ENCODE data around the gene RHCE.
"Not testable (repeated sequence)": the region's sequence is repeated elsewhere in the genome, so short reads cannot be mapped to it uniquely, and the experiment has no call there.

RHCE gene

DNA sequence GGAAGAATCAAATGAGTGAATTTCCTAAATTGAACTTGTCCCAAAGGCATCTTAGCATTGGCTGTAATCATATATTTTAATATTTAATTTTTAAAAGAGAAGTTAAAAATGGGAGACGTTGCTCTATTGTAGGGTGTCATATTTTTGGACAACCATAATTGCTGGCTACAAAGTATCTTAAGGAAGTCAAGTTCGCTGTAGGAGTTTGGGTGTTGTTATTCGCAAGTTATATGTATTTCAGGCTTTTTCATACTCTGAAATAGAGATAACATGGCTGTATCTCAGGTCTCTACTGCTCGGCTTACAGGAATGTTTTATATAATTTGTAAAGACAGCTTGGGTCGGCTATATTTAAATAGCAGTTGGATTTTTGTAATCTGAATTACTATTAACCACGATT, 81.6 kb downstream of the RHCE start:
- DNase-seq, result no peak

DNA sequence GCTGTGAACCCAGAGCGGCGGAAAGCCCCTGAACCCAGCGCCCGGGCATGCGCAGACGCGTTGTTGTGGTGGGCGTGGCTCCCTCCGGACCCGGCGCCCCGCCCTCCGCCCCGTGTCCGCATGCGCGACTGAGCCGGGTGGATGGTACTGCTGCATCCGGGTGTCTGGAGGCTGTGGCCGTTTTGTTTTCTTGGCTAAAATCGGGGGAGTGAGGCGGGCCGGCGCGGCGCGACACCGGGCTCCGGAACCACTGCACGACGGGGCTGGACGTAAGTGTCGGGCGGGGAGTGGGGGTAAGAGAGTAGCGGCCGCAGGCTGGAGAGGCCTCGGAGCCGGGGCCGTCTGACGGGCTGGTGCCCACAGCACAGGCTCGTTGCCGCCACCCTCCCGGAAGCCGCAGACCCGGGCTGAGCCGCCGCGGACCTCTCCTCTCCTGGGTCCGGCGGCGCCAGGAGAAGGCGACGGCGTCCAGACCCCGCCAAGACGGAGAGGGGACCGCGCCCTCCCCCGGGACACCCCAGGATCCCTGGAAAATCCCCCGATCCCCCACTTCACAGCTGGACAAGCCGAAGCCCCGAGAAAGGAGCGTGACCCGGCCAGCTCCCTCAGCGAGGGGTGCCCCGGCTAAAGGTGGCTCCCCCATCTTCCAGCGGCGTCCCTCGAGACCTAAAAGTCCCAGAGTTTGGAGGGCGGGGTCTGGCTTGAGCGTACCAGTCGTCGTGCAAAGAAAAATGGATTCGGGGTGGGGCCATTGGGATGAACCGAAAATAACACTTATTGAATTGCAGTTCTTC, 82.2 kb downstream of the RHCE start, which contains the start of gene TMEM50A:
TSS of gene TMEM50A (plus strand) at position 147 of the 794 bp plus-strand sequence. CDS start 2,153 bp downstream, outside the sequence.
- DNase-seq, result peak; percentile 90

DNA sequence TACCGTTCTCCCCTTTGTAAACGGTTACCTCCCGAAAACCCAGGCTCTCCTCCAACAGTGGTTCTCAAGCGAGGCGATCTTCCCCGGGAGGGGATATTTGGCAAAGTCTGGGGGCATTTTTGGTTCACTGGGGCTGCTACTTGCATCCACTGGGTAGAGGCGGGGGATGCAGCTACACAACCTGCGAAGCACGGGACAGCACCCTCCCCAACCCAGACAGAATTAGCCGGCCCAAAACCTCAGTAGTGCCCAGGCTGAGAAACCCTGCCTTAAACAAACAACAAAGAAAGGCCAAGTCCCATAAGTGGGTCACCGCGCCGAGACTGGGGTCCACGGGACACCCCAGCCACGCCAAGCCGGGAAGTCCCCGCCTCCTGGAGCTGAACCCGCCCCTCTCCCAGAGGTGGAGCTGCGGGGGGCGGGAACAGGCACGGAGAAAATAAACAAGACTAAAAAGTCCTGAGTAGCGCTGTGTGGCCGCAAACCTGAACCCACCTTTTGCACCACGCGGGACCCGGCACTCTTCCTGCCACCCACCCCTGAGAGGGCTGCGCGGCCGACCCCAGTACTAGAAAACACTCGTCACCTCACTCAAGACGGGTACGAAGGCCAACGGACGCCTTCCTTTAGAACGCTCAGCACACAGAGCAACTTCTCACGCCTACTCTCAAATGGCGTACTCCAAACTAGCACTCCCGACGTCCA, 83.0 kb downstream of the RHCE start:
- DNase-seq, result not testable (repeated sequence)

DNA sequence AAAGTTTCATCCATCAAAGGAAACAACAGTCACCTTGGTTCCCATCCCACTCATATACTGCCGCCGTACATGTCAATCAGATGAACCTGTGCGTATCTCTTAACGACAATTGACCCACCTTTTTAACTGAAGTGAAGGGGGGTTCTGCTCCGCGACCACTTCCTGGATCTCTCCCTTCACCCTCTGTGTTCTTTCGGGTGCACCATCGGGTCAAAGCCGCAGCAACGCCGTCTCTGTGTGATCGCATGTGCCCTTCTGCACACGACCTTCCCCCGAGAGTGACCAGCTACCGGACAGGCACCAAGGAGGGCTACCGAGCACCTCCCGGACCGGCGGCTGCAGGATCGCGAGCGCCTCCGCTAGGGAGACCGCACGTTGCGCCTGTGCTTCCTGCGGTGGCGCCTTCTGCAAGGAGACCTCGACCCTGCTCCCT, 83.7 kb downstream of the RHCE start:
- not testable (repeated sequence) for DNase-seq

DNA sequence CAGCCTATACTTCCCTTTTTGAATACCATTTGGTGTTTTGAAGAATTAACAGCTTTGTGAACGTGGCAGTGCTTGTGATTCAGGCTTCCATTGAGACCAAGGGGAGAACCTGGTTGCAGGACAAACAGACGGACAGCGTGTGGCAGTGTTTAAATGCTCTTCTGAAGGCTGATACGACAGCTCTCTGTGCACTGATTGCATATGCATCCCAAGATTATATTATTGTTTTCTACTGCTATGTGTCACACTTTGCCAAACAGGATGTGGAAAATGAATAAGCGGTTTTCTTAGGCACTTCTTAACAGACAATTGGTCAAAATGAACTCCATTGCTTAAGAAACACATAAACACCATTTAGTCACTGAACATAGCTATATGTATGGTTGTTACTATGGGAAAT, 90.7 kb downstream of the RHCE start:
- DNase-seq, result not testable (repeated sequence)

DNA sequence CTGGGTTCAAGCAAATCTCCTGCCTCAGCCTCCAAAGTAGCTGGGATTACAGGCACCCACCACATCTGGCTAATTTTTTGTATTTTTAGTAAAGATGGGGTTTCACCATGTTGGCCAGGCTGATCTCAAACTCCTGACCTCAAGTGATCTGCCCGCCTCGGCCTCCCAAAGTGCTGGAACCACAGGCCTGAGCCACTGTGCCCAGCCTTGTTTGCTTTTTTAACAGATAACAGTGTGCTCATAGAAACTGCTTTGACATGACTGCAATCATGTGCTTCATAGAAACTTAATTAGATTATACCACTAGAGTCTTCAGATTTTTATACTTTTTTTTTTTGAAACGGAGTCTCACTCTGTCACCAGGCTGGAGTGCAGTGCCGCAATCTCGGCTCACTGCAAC, 91.3 kb downstream of the RHCE start:
- not testable (repeated sequence) for DNase-seq

DNA sequence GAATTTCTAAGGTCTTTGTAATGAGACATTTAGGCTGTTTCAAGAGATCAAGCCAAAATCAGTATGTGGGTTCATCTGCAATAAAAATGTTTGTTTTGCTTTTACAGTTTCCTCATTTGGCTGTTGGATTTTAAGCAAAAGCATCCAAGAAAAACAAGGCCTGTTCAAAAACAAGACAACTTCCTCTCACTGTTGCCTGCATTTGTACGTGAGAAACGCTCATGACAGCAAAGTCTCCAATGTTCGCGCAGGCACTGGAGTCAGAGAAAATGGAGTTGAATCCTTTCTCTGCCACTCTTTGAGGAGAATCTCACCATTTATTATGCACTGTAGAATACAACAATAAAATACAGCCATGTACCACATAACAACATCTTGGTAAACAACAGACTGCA, 91.8 kb downstream of the RHCE start:
- DNase-seq, result not testable (repeated sequence)

DNA sequence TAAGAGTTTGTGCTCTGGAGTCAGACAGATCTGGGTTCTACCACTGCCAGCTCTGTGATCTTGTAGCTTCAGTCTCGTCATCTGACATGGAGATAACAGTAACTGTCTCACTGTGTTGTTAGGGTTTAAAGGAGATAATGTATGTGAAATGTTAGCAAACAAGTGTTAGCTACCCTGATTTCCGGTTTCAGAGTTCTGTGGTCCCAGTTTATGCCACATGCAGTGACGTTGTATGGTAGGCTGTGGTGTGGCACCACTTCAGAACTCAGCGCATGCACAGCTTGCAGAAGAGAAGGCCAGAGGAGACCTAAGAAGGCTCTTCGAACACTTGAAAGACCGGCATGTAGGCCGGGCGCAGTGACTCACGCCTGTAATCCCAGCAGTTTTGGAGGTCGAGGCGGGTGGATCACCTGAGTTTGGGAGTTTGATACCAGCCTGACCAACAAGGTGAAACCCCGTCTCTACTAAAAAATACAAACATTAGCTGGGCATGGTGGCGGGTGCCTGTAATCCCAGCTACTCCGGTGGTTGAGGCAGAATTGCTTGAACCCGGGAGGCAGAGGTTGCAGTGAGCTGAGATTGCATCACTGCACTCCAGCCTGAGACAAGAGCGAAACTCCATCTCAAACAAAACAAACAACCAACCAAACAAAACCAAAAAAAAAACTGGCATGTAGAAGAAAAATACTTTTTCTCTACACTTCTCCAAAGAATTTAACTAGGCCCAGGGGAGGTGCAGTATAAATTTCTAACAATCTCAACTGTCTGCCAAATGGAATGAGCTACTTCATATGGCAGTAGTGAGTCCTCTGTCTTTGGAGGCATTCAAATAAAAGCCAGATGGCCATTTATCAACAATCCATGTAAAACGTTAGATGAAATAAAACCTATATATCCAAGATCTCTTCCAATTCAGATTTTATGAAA, 92.5 kb downstream of the RHCE start:
- not testable (repeated sequence) for DNase-seq

DNA sequence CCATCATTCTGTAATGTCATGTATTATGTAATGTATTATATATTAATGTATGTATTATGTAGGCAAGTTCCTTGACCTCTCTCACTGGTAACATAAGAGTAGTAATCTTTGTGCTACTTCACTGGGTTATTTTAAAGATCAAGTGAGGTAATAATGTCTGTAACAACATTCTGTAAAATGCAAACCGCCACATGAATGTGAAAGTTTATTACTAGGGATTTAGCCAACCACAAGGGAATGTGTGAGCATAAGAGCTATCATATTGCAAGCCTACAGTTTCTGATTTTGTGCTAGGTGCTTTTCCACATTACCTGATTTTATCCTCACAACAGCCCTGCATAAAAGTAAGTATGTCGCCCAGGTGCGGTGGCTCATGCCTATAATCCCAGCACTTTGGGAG, 96.2 kb downstream of the RHCE start:
- DNase-seq, result not testable (repeated sequence)

DNA sequence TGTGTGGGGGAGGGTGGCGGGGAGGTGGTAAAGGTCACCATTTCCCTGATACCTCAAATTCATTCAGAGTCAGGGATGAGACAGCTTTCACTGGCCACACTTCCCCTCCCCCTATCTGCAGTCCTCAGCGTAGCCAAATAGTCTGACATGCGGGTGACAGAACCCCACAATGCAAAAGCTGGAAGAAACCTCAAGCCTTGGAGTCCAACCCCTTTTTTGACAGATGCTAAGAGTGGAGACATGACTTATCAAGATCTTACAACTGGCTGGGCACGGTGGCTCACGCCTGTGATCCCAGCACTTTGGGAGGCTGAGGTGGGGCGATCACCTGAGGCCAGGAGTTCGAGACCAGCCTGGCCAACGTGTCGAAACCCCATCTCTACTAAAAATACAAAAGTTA, 98.5 kb downstream of the RHCE start:
- DNase-seq, result not testable (repeated sequence)

DNA sequence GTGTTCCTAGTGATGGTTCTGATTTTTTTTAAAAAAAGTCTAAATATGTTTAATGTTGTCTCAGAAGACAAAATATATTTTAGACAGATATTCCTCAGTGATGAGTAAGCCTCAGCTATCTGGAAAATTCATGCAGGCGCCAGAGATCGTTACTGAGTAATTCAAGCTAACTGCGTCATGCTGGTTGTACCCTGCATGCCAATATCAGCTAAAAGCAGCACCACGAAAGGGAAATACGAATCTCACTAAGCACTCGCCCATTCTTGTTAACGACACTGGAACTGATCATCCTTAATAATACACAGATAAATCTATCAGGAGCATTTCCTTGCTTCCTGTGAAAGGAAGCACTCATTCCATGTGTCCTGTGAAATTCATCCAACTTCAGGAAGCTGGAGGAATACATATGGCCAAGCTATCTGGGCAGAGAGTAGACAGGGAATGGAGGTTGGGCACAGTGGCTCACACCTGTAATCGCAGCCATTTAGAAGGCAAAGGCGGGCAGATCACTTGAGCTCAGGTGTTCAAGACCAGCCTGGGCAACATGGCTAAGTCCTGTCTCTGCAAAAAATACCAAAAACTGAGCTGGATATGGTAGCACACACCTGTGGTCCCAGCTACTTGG, 100.2 kb downstream of the RHCE start:
- not testable (repeated sequence) for DNase-seq

DNA sequence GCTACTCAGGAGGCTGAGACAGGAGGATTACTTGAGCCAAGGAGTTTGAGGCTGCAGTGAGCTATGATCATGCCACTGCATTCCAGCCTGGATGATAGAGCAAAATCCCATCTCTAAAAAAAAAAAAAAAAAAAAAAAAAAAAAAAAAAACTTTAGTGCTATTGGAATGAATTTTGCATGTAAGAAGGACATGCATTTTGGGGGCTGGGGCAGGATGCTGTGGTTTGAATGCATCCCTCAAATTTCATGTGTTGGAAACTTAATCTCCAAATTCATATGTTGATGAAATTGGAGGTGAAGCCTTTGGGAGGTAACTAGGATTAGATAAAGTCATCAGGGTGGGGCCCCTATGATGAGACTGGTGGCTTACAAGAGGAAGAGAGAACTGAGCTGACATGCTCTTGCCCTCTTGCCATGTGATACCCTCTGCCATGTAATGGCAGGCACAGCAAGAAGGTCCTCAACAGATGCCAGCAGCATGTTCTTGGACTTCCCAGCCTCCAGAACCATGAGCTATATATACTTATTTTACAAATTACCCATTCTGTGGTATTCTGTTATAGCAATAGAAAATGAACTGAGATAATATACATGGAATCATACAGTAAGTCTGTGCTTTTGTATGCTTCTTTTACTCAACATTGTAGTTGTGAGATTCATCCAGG, 107.7 kb downstream of the RHCE start:
- DNase-seq, result not testable (repeated sequence)

Measured in RPMI8226 (cell line).